Measurements from ENCODE around the gene TBC1D2.

TBC1D2 gene

DNA sequence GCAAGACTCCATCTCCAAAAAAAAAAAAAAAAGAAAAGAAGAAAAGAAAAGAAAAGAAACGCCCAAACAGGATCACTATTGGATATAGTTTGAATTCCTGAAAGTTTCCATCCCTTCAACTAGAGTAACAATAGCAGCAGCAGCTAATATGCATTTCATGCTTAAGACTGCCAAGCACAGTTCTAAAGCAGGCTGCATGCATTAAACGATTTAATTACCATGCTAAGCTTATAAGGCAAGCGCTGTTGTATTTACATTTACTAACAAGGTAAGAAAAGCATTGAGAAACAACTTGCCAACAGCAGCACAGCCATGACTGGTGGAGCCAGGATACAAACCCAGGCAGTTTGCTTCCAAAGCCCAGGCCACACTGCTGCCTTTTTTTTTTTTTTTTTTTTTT, 13.0 kb downstream of the TBC1D2 start:
- no peaks in the 10 kb centered on the region for H3K9me3 ChIP-seq (replicated peaks in 1 of 2; ENCODE audit: control insufficient read depth in 2 of 2, insufficient read depth in 1 of 2, low read depth in 1 of 2, low read length in 2 of 2)
- H3K4me1 ChIP-seq (ENCODE audit: control insufficient read depth in 2 of 2, insufficient read depth in 1 of 2, low read depth in 1 of 2, low read length in 2 of 2) = peaks cover 6 to 15% of the 10 kb centered on the region in 2 donors
- H2BK12ac ChIP-seq (ENCODE audit: low read length) = no peak overlapping the region
- no peak overlapping the region for H2AK5ac ChIP-seq (ENCODE audit: low read depth, low read length)
- H3K27ac ChIP-seq (replicated peaks; ENCODE audit: low read length) = no peak overlapping the region
- H4K91ac ChIP-seq (ENCODE audit: low read depth, low read length, poor library complexity) = no peak overlapping the region
- no peak overlapping the region for H3K18ac ChIP-seq (ENCODE audit: low read length)
- H3K79me1 ChIP-seq (ENCODE audit: low read depth, low read length) = no peaks in the 10 kb centered on the region
- H2AFZ ChIP-seq (ENCODE audit: low read length) = no peak overlapping the region
- H3K36me3 ChIP-seq (replicated peaks in 1 of 2; ENCODE audit: control insufficient read depth in 2 of 2, insufficient read depth in 2 of 2, low read length in 2 of 2) = no peaks in the 10 kb centered on the region
- DNase-seq (ENCODE audit: low spot score) = no peak
- WGBS, 2 donors (ENCODE audit: extremely low coverage in 2 of 2, insufficient read length in 2 of 2, insufficient replicate concordance in 1 of 2) = no CpG with 5 or more reads among the region's 3 CpGs
- H2BK5ac ChIP-seq (ENCODE audit: low read length) = no peak overlapping the region
- H3K27me3 ChIP-seq (ENCODE audit: control insufficient read depth in 3 of 3, insufficient read depth in 3 of 3, low read depth in 1 of 3, low read length in 3 of 3) = peaks cover 0 to 9% (median 0%) of the 10 kb centered on the region in 3 experiments
- H4K8ac ChIP-seq (ENCODE audit: low read depth, low read length) = no peak overlapping the region
- no peak overlapping the region for H3K4ac ChIP-seq (ENCODE audit: low read length)
- H3K9ac ChIP-seq (ENCODE audit: low read depth, low read length, poor library complexity) = no peak overlapping the region
- H3K4me3 ChIP-seq (ENCODE audit: low read length in 2 of 2) = no peak overlapping the region
- no peak overlapping the region for H3K14ac ChIP-seq (ENCODE audit: low read length)
- H2BK15ac ChIP-seq (ENCODE audit: low read length) = no peak overlapping the region
- H3K23ac ChIP-seq (ENCODE audit: low read depth, low read length, poor library complexity) = no peak overlapping the region
- H2BK120ac ChIP-seq (ENCODE audit: low read depth, low read length) = no peak overlapping the region
- no peak overlapping the region for H3K4me2 ChIP-seq (ENCODE audit: insufficient read depth, low read length, poor library complexity, severe bottlenecking)

DNA sequence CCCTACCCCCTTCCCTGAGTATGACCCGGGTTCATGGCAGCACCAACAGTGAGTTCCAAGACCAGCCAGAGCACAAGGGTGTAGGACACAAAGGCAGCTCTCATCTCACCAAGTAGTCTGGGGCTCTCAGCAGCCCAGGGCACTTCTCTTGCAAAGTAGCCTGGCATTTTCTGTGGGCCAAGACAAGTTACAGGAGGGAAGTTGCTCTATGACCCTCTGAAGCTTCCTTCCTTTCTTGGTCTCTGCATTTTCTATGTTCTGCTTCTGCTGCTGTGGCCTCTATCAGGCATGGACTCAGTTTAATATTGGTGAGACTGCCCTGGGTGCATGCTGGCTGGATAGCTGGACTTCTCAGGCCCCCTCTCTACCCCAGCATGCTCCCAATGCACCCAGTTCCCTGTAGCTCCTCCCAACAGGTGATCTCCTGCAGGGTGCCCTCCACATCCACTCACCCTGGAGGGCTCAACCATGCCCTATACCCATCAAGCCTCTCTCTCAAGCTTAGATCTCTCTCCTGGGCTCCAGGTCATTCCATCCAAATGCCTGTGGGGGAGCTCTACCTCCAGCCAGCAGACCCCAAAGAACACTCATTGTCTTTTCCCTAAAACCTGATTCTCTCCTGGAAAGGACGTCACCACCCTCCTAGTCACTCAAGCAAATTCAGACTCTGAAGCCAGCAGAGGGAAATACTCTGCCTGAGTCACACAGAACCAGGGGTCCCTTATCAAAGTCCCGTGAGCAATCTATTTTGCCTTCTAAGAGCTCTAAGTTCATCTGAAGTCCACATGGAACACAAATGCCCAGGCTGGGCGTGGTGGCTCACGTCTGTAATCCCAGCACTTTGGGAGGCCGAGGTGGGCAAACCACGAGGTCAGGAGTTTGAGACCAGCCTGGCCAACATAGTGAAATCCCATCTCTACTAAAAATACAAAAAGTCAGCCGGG, 13.8 kb downstream of the TBC1D2 start:
- Histone ChIP-seq H3K79me1 (ENCODE audit: low read depth, low read length) (no peaks in the 10 kb centered on the region), H3K36me3 (replicated peaks in 1 of 2; ENCODE audit: control insufficient read depth in 2 of 2, insufficient read depth in 2 of 2, low read length in 2 of 2) (no peaks in the 10 kb centered on the region), H3K14ac (ENCODE audit: low read length) (no peak overlapping the region), H2BK120ac (ENCODE audit: low read depth, low read length) (no peak overlapping the region), H2BK15ac (ENCODE audit: low read length) (no peak overlapping the region), H2BK12ac (ENCODE audit: low read length) (peak overlapping the region; percentile 58), H2AK5ac (ENCODE audit: low read depth, low read length) (peak overlapping the region; percentile 8), H3K9ac (ENCODE audit: low read depth, low read length, poor library complexity) (no peak overlapping the region), H3K18ac (ENCODE audit: low read length) (peak overlapping the region; percentile 65), H2AFZ (ENCODE audit: low read length) (no peak overlapping the region), H3K9me3 (replicated peaks in 1 of 2; ENCODE audit: control insufficient read depth in 2 of 2, insufficient read depth in 1 of 2, low read depth in 1 of 2, low read length in 2 of 2) (no peaks in the 10 kb centered on the region), H3K4me3 (ENCODE audit: low read length in 2 of 2) (no peak overlapping the region), H2BK5ac (ENCODE audit: low read length) (no peak overlapping the region), H3K27me3 (ENCODE audit: control insufficient read depth in 3 of 3, insufficient read depth in 3 of 3, low read depth in 1 of 3, low read length in 3 of 3) (peaks cover 0 to 9% (median 0%) of the 10 kb centered on the region in 3 experiments), H4K91ac (ENCODE audit: low read depth, low read length, poor library complexity) (no peak overlapping the region), H3K27ac (replicated peaks; ENCODE audit: low read length) (no peak overlapping the region), H4K8ac (ENCODE audit: low read depth, low read length) (no peak overlapping the region), H3K4me1 (ENCODE audit: control insufficient read depth in 2 of 2, insufficient read depth in 1 of 2, low read depth in 1 of 2, low read length in 2 of 2) (peaks cover 6 to 15% of the 10 kb centered on the region in 2 donors), H3K23ac (ENCODE audit: low read depth, low read length, poor library complexity) (no peak overlapping the region), H3K4ac (ENCODE audit: low read length) (no peak overlapping the region), H3K4me2 (ENCODE audit: insufficient read depth, low read length, poor library complexity, severe bottlenecking) (no peak overlapping the region)
- WGBS, 2 donors (ENCODE audit: extremely low coverage in 2 of 2, insufficient read length in 2 of 2, insufficient replicate concordance in 1 of 2) = no CpG with 5 or more reads among the region's 8 CpGs
- DNase-seq (ENCODE audit: low spot score) = no peak

DNA sequence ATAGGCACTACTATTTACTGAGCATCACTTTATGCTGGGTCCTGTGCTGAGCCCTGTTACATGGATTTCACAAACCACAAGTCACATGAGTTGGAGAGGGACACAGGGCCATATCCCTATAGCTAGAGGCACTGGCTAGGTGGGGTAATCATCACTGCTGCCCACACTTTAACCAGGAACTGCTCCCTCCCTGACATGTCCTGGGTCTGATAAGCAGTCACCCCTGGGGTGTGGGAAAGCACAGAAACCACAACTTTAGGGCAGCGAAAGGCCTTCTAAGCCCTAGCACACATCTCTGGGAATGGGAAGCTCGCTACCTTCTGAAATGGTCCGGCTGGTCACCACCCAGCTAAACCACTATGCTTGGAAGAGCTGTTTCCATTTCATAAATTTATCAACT, 15.0 kb downstream of the TBC1D2 start:
- H2BK5ac ChIP-seq (ENCODE audit: low read length) = no peak overlapping the region
- DNase-seq (ENCODE audit: low spot score) = no peak
- H3K27ac ChIP-seq (replicated peaks; ENCODE audit: low read length) = no peak overlapping the region
- no peak overlapping the region for H2AK5ac ChIP-seq (ENCODE audit: low read depth, low read length)
- no peaks in the 10 kb centered on the region for H3K79me1 ChIP-seq (ENCODE audit: low read depth, low read length)
- no peak overlapping the region for H2BK120ac ChIP-seq (ENCODE audit: low read depth, low read length)
- H3K4me3 ChIP-seq (ENCODE audit: low read length in 2 of 2) = no peak overlapping the region
- H3K4ac ChIP-seq (ENCODE audit: low read length) = no peak overlapping the region
- WGBS, 2 donors (ENCODE audit: extremely low coverage in 2 of 2, insufficient read length in 2 of 2, insufficient replicate concordance in 1 of 2) = no CpG with 5 or more reads among the region's 3 CpGs
- no peak overlapping the region for H3K18ac ChIP-seq (ENCODE audit: low read length)
- no peak overlapping the region for H4K91ac ChIP-seq (ENCODE audit: low read depth, low read length, poor library complexity)
- H2BK12ac ChIP-seq (ENCODE audit: low read length) = no peak overlapping the region
- H3K4me1 ChIP-seq (ENCODE audit: control insufficient read depth in 2 of 2, insufficient read depth in 1 of 2, low read depth in 1 of 2, low read length in 2 of 2) = peaks cover 6 to 14% of the 10 kb centered on the region in 2 donors
- no peak overlapping the region for H2AFZ ChIP-seq (ENCODE audit: low read length)
- H2BK15ac ChIP-seq (ENCODE audit: low read length) = no peak overlapping the region
- H4K8ac ChIP-seq (ENCODE audit: low read depth, low read length) = no peak overlapping the region
- no peak overlapping the region for H3K9ac ChIP-seq (ENCODE audit: low read depth, low read length, poor library complexity)
- no peak overlapping the region for H3K14ac ChIP-seq (ENCODE audit: low read length)
- H3K27me3 ChIP-seq (ENCODE audit: control insufficient read depth in 3 of 3, insufficient read depth in 3 of 3, low read depth in 1 of 3, low read length in 3 of 3) = peaks cover 0 to 9% (median 0%) of the 10 kb centered on the region in 3 experiments
- H3K9me3 ChIP-seq (replicated peaks in 1 of 2; ENCODE audit: control insufficient read depth in 2 of 2, insufficient read depth in 1 of 2, low read depth in 1 of 2, low read length in 2 of 2) = no peaks in the 10 kb centered on the region
- H3K4me2 ChIP-seq (ENCODE audit: insufficient read depth, low read length, poor library complexity, severe bottlenecking) = no peak overlapping the region
- no peak overlapping the region for H3K23ac ChIP-seq (ENCODE audit: low read depth, low read length, poor library complexity)
- H3K36me3 ChIP-seq (replicated peaks in 1 of 2; ENCODE audit: control insufficient read depth in 2 of 2, insufficient read depth in 2 of 2, low read length in 2 of 2) = no peaks in the 10 kb centered on the region

DNA sequence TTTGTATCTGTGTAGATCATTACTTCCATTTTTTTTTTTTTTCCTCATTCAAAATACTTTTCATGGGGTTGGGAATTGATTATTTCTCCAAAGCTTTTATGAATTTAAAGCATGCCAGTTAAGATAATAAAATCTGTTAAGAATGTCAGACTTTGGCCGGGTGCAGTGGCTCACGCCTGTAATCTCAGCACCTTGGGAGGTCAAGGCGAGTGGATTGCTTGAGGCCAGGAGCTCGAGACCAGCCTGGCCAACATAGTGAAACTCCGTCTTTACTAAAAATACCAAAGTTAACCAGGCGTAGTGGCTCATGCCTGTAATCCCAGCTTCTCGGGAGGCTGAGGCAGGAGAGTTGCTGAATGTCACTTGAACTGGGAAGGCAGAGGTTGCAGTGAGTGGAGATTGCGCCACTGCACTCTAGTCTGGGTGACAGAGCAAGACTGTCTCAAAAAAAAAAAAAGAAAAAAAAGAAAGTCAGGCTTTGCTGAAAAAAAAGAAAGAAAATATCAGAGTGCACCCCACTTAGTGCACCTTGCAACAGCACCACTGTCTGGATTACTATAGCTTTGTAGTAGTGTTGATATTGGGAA, 18.5 kb downstream of the TBC1D2 start:
- Histone ChIP-seq H3K27me3 (ENCODE audit: control insufficient read depth in 3 of 3, insufficient read depth in 3 of 3, low read depth in 1 of 3, low read length in 3 of 3) (peaks cover 0 to 9% (median 0%) of the 10 kb centered on the region in 3 experiments), H2BK5ac (ENCODE audit: low read length) (no peak overlapping the region), H3K4me1 (ENCODE audit: control insufficient read depth in 2 of 2, insufficient read depth in 1 of 2, low read depth in 1 of 2, low read length in 2 of 2) (peaks cover 0 to 5% of the 10 kb centered on the region in 2 donors), H2BK12ac (ENCODE audit: low read length) (no peak overlapping the region), H3K9me3 (replicated peaks in 1 of 2; ENCODE audit: control insufficient read depth in 2 of 2, insufficient read depth in 1 of 2, low read depth in 1 of 2, low read length in 2 of 2) (peaks cover 0 to 3% of the 10 kb centered on the region in 2 donors), H3K36me3 (replicated peaks in 1 of 2; ENCODE audit: control insufficient read depth in 2 of 2, insufficient read depth in 2 of 2, low read length in 2 of 2) (no peaks in the 10 kb centered on the region), H3K18ac (ENCODE audit: low read length) (no peak overlapping the region), H4K8ac (ENCODE audit: low read depth, low read length) (no peak overlapping the region), H3K9ac (ENCODE audit: low read depth, low read length, poor library complexity) (no peak overlapping the region), H2BK15ac (ENCODE audit: low read length) (no peak overlapping the region), H3K4me3 (ENCODE audit: low read length in 2 of 2) (no peak overlapping the region), H4K91ac (ENCODE audit: low read depth, low read length, poor library complexity) (no peak overlapping the region), H2AK5ac (ENCODE audit: low read depth, low read length) (no peak overlapping the region), H3K4ac (ENCODE audit: low read length) (no peak overlapping the region), H3K14ac (ENCODE audit: low read length) (no peak overlapping the region), H2BK120ac (ENCODE audit: low read depth, low read length) (no peak overlapping the region), H3K79me1 (ENCODE audit: low read depth, low read length) (no peaks in the 10 kb centered on the region), H3K4me2 (ENCODE audit: insufficient read depth, low read length, poor library complexity, severe bottlenecking) (no peak overlapping the region), H3K23ac (ENCODE audit: low read depth, low read length, poor library complexity) (no peak overlapping the region), H3K27ac (replicated peaks; ENCODE audit: low read length) (no peak overlapping the region), H2AFZ (ENCODE audit: low read length) (no peak overlapping the region)
- no CpG with 5 or more reads among the region's 8 CpGs for WGBS, 2 donors (ENCODE audit: extremely low coverage in 2 of 2, insufficient read length in 2 of 2, insufficient replicate concordance in 1 of 2)
- no peak for DNase-seq (ENCODE audit: low spot score)
